ENCODE results near the gene CAMK1D. TPM values are rescaled to one million over a fixed set of nuclear protein-coding genes. Genes with fewer than 3 reads are reported as not detected.

CAMK1D gene
- total and polyA plus RNA-seq, 2 of the 8 experiments (the other 6 are each of a cell fraction or from before 2014, with no cell fraction given), result 3.5 to 10.6 TPM

DNA sequence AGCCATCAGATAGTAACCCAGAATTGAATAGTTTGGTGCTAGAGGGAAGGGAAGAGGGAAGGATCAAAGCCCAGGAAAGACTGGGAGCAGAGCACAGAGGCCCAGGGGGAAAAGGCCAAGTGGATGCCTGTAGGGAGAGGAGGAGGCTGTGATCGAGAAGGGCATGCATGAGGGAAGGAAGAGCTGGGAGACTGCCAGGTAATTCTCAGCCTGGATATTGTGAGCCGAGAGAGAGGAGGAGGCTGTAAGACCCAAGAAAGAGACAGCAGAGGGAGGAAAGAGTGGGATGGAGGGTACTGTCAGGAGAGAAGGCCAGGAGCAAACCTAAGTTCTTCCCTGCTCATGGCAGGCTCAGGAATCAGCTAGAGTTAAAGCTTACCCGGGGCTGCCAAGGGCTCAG is 474.0 kb downstream of the CAMK1D start:
- Histone ChIP-seq H2BK15ac (ENCODE audit: low read length) (no peak overlapping the region), H4K91ac (replicated peaks; ENCODE audit: insufficient read length, low read length) (no peak overlapping the region), H3K23me2 (ENCODE audit: low read depth, low read length) (no peaks in the 10 kb centered on the region), H3K4me3 (ENCODE audit: extremely low read depth in 1 of 4, insufficient read depth in 2 of 4, low read depth in 3 of 4, low read length in 4 of 4) (no peak overlapping the region), H3K79me2 (ENCODE audit: control insufficient read depth in 1 of 2, insufficient read depth in 2 of 2, low read length in 2 of 2) (no peaks in the 10 kb centered on the region), H3K23ac (ENCODE audit: insufficient read length) (no peak overlapping the region), H3K27ac (ENCODE audit: low read depth, low read length) (no peak overlapping the region), H2AFZ (ENCODE audit: low read length) (no peak overlapping the region), H2BK20ac (ENCODE audit: low read length) (no peak overlapping the region), H3K4me2 (ENCODE audit: insufficient read depth in 1 of 2, low read depth in 2 of 2, low read length in 2 of 2) (no peak overlapping the region), H3K56ac (replicated peaks; ENCODE audit: insufficient read length, low read depth, low read length) (no peak overlapping the region), H2BK12ac (ENCODE audit: low read depth, low read length) (no peak overlapping the region), H3K14ac (ENCODE audit: insufficient read length) (no peak overlapping the region), H4K20me1 (replicated peaks in 1 of 2; ENCODE audit: control insufficient read depth in 1 of 2, insufficient read depth in 2 of 2, low read length in 2 of 2) (no peaks in the 10 kb centered on the region), H3K4me1 (replicated peaks in 1 of 4; ENCODE audit: control insufficient read depth in 3 of 4, insufficient read depth in 4 of 4, low read length in 3 of 4) (peaks cover 0 to 6% (median 2%) of the 10 kb centered on the region in 4 experiments; a peak in 2 of 7 replicates), H3K18ac (ENCODE audit: extremely low read depth, low read length) (no peak overlapping the region), H4K5ac (ENCODE audit: insufficient read length, low read depth, low read length) (no peak overlapping the region), H2AK5ac (ENCODE audit: low read depth, low read length) (no peak overlapping the region), H3K9ac (replicated peaks in 1 of 4; ENCODE audit: extremely low read depth in 1 of 4, low read depth in 3 of 4, low read length in 3 of 4) (no peak overlapping the region), H3K79me1 (ENCODE audit: low read depth, low read length) (no peaks in the 10 kb centered on the region), H3K36me3 (ENCODE audit: control insufficient read depth in 2 of 4, insufficient read depth in 4 of 4, low read length in 3 of 4) (no peaks in the 10 kb centered on the region), H2BK120ac (replicated peaks; ENCODE audit: low read depth, low read length) (no peak overlapping the region), H3K27me3 (replicated peaks in 1 of 4; ENCODE audit: control insufficient read depth in 3 of 4, extremely low read depth in 1 of 4, insufficient read depth in 3 of 4, low read length in 3 of 4) (no peaks in the 10 kb centered on the region), H3K4ac (replicated peaks; ENCODE audit: insufficient read length, low read depth, low read length) (no peak overlapping the region), H2BK5ac (ENCODE audit: low read depth, low read length) (no peak overlapping the region), H4K8ac (ENCODE audit: extremely low read depth, insufficient read depth, low read length) (no peak overlapping the region), H3K9me3 (ENCODE audit: insufficient read depth in 2 of 2, low read depth in 1 of 2, low read length in 1 of 2) (no peaks in the 10 kb centered on the region)
- 92% methylated on average over 3 of the region's 3 CpGs; no CpG with 5 or more reads in 1 of the 2 experiments for WGBS, 2 experiments (ENCODE audit: extremely low coverage in 1 of 2, insufficient coverage in 1 of 2, insufficient read length in 1 of 2, insufficient replicate concordance in 2 of 2, low coverage in 1 of 2, low lambda C conversion rate in 2 of 2, missing lambda C conversion rate in 1 of 2)
- TF ChIP-seq EGR1 (IDR thresholded peaks at IDR 0.05; ENCODE audit: borderline replicate concordance, low read depth, low read length) (no peak), POU5F1 (IDR thresholded peaks at IDR 0.05; ENCODE audit: low read depth, low read length) (no peak), SAP30 (IDR thresholded peaks at IDR 0.05; ENCODE audit: insufficient read depth, insufficient replicate concordance, low read length) (no peak), EZH2 (IDR thresholded peaks at IDR 0.05; ENCODE audit: low read depth, low read length, severe bottlenecking) (no peak), RFX5 (IDR thresholded peaks at IDR 0.05; ENCODE audit: borderline replicate concordance, low read depth, low read length) (no peak), YY1 (IDR thresholded peaks at IDR 0.05; ENCODE audit: low read depth, low read length) (no peak), BRCA1 (IDR thresholded peaks at IDR 0.05; ENCODE audit: low read depth, low read length) (no peak), KDM4A (IDR thresholded peaks at IDR 0.05; ENCODE audit: low read depth, low read length, severe bottlenecking) (no peak), HDAC6 (IDR thresholded peaks at IDR 0.05; ENCODE audit: low read depth, low read length) (no peak), KDM1A (IDR thresholded peaks at IDR 0.05; ENCODE audit: borderline replicate concordance, low read length) (no peak)
- DNase-seq (ENCODE audit: low read depth in 1 of 2, low spot score in 2 of 2) (no peak), FAIRE-seq (no peak)
- ChIA-PET POLR2A (ENCODE audit: partially characterized antibody) (no interaction called here), CTCF (ENCODE audit: partially characterized antibody) (interaction anchor here (0.9 to 4.1 kb wide), 7 partner anchors 11 to 116 kb away, joined by 3 to 19 read pairs (median 3); no protein-coding TSS in a partner anchor)

Data from H1 (cell line).